T-helper 1 cell (primary cell): ENCODE data around the gene ELOB.
"Not testable (repeated sequence)": the region's sequence is repeated elsewhere in the genome, so short reads cannot be mapped to it uniquely, and the experiment has no call there.

Experiments
- DNase-seq, 5 donors: peaks; one replicate each; pipeline ENCODE4 v3.0.0-alpha.2; 2012 to 2020

Gene ELOB

DNA sequence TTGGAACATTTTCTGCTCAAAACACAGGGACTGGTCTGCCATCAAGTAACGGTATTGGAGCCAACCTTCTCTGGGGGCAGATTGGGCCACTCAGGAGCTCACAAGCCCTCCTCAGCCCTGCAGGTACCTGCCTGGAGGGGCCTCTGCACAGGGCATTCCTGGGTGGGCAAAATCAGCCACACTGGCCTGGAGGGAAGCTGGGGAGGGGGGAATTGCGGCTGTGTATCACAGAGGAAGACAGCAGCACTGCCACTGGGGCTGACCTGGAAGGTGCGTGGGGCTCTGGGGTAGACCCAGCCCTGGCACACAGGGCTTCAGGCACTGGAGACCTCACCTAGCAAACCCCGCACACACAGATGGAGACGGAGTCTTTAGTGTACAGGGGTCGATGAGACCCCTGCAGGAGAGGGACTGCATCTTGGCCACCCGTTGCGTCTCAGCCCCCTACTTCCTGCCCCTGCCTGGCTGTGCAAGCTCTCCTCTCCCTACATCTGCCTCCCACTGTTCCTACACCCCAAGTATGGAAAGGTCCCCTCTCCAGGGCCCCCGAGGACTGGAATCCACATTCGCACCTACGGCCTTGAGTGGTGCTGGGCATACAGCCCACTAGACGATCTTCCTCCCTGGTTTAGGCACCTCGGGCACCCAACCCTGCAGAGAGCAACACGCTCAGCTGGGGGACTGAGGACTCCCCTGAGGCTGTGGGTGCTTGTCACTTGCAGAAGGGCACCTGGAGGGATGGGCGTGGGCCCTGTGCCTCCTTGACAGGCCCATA, 31.8 kb downstream of the ELOB start:
- DNase-seq: no peak

DNA sequence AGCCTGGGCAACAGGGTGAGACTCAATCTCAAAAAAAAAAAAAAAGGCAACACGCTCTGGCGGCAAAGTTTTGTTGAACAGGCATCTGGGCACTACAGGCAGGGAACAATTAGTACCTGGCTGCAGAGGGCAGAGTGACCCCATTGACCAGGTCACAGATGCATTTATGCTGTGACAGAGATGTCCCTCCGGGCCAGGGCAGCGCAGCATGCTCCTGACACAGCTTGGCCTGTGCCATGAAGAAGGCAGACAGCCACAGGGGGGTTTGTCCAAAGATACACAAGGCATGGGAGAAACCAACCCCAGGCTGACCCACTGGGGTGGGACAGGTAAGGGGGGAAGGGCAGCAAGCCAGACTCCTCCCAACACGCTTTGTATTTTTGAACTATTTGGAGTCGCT, 32.4 kb downstream of the ELOB start:
- DNase-seq: no peak

DNA sequence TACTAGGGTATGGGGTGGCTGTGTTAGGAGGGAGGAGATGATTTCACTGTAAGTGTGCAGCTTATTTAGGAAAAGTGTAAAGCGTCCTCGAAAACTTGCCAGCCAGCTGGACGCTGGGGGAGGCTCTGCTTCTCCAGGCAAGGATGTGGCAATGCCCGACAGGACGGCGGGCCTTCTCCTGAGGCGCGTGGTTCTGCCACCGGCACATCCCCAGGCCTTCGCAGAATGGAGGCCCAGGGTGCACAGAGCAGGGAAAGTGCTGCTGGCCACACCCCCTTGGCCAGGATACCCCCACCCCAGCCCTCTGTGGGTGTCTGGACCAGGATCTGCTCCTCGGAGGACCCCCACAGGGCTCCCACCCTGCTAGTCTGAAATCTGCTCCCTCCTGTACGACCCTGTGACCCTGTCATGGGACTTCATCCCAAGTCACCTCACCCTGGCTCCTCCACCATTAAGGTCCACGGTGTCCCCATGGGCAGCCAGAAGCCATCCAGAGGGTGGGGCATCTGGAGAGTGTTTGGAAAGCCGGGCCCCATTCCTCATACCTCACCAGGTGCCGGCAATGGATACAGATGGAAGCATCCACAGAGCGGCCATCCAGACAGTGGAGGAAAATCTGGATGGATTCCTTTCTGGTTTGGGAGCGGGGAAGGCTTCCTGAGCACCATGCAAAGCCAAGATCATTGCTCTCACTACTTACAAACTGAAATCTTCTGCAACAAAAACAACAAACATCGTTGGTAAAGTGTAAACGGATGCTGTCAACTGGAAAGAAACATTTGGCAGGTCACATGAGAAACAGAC, 33.9 kb downstream of the ELOB start:
- DNase-seq: no peak

DNA sequence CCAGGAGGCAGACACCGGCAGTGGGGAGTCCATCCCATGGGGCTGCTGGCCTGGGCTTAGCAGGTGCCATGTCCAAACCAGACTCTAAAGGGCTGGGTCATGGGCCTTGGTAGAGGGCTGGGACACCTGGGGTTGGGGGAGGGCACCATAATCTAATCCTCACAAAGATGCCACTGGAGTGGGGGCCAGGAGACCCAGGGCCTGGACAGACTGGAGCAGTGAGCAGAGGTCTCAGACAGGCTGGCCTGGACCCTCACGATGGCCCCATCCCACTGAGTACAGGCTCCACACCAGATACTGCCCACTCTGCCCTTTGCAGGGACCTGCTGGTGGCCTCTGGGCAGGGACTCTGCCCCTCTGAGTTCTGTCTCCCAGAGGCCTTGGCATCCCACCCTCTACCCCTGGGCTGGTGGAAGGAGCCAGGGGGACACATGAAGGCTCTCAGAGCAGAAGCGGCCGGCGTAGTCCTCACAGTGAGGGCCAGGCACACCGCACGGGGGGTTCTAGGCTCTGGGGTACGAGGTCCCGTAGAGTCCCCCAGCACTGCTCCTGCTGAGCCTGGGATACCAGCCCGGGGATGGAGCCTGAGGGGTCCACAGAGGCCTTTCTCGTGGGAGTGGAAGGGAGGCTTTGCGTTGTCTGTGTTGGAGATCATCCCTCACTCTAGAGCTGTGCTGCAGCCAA, 34.6 kb downstream of the ELOB start:
- DNase-seq: no peak

DNA sequence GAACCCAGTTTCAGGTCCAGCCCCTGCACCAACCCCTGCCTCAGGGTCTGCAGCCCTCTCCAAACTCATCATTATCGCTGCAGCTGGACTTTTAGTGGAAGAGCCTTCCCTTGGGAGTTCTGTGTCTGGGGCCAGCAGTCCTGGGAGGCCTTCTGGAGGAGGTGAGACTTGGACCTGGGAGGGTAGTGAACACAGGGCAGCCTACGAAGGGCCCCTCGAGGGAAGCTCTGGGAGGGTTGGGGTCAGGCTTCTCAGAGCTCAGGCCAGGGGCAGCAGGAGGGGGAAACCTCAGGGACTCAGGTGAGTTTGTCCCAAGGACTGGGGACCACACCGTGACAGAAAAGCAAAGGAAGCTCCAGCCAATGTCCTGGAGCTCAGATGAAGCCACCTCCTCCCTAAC, 35.9 kb downstream of the ELOB start:
- DNase-seq: no peak

DNA sequence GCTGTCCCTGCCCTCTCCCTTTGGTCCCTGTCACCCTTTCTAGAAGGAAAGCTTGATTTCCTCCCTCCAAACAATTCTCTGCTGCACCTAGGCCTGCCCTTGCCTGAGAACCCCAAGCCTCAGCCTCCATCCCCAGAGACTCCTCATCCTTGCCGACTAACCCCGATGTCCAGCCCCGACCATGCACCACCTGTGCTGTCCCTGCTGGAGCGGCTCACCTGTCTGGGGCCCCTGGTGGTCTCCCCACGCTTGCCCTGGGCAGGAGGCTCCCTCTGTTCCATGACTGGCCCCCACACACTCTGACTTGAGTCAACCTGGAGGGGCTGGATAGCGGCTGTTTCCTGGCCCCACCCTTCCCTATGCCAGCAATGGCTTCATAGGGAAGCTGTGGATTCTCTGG, 36.6 kb downstream of the ELOB start:
- no peak for DNase-seq

DNA sequence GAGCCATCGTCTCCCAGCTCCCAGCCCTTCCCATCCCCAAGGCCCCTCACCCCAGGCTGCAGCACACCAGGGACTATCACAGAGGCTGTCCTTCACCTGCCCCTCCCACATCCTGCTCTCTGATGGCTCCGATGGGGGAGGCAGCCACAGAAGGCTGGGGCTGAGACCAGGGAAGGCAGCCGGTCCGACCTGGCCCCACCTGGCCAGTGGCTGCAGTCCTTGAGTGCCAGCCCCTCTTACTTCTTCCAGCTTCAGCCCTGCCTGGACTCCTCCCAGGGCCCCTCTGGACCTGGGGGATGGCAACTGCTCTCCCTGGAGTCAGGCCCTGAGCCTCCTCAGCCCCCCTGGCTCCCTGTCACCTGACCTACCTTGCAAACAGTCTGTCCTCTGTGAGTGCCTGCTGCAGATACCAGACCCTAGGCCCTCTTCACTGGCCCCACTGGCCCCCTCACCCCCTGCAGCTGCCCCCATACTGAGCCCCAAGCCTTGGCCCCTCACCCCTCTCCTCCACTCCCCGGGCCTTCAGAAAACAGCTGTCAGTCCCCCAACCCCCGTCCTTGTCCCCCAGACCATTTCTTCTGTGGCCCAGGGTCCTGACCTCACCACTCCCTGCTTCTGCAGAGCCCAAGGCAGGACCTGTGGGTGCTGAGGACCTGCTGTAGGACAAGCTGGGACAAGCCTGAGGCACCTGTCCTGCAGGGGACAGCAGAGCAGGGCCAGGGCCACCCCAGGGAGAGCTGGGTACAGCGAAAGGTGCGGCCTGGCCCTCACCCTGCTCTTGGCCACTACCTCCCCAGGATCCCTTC, 37.3 kb downstream of the ELOB start:
- no peak for DNase-seq

DNA sequence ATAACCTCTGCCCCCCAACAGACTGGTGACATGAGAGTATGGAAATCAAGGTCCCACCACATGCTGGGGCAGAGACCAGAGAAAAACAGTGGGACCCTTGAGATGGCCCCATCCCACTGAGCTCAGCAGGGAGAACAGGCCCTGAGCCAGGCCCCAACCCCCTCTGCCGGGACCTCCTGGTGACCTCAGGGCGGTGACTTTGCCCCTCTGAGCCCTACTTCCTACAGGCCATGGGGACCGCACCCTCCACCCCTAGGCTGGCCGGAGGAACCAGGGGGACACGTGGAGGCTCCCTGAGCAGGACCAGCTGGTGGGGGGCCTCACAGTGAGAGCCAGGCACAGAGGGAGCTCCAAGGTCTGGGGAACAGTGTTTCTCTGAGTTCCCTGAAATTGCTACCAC, 38.5 kb downstream of the ELOB start:
- DNase-seq: no peak

DNA sequence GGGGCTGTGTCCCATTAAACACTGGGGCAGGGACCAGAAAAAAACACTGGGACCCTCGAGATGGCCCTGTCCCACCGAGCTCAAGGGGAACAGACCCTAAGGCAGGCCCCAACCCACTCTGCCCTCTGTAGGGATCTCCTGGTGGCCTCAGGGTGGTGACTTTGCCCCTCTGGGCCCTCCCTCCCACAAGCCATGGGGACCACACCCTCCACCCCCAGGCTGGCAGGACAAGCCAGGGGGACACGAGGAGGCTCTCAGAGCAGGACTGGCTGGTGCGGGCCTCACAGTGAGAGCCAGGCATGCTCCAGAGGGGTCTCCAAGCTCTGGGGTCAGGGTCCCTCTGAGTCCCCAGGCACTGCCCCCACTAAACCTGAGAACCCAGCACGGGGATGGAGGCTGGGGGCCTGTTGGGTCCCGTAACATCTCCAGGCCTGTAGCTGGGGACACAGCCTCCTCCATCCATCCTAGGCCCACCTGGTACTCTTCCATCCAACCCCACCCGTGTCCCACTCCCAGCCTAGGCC, 39.1 kb downstream of the ELOB start:
- no peak for DNase-seq

DNA sequence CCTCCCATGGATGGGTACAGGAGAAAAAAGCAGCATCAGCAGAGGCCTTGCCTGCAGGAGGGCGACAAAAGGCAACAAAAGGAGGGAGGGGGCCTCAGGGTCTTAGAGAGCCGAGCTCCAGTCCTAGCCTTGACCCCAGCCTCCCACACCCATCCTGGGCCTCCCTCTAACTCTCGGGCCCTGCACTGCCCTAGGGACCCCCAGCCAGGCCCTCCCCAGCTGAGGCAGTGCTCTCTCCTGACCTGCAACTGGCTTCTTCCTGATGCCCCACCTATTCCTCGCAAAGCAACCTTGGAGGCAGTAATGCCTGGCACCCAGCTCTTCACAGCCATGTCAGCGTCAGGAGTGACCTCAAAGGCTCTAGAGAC, 39.9 kb downstream of the ELOB start:
- DNase-seq: no peak

DNA sequence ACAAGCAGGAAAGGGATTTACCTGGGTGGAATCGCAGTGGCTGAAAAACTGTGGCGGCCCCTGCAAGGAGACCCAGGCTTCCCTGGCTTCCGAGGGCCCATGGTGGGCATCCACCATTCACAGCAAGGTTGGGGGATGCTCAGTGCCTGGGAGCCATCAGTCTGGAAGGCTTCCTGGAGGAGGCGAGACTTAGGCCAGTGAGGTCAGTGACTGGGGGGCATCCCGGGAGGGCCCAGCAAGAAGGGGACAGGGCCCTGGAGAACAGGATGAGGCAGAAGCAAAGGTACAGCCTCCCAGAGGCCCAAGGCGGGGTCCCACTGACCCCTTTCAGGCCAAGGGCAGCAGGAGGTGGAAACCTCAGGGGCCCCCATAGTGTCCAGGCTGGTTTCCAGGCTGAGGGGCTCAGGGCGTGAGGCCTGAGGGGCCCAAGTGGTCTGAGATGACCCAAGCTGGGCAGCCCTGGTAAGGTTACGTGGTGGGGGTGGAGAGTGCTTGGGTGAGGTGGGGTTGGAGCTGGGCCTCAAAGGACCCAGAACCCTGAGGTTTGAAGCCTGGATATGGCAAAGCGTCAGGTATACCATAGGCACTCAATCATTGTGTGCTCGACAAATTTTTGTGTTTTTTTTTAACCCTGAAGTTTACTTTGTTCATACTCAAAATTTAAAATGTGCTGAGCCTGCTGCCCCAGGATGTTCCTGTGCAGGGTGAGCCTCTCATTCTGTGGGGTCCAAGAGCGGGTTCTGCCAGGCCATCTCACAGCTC, 40.4 kb downstream of the ELOB start:
- no peak for DNase-seq

DNA sequence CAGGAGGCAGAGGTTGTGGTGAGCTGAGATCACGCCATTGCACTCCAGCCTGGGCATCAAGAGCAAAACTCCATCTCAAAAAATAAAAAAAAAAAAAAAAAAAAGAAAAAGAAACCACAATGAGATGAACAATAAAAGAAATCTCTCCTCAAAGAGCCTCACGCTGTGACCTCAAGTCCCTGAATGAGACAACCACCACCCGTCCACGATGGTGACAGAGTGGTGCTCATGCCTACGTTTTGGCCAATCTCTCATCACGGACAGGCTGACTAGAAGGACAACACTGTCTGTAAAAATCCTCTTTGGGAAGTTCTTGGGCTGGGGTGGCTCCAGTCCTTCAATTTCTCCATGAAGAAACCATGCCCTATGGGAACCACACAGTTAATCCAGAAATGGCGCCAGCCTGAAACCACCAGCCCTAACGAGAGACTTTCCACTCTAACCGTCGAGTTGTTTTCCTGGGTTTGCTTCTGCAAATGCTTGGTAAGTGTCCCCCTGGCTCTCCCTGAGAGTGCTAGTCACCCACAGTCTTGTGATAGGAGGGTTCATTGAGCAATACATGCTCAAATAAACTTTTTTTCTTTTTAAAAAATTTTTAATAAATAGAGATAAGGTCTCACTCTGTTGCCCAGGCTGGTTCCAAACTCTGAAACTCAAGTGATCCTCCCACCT, 42.1 kb downstream of the ELOB start:
- no peak for DNase-seq

DNA sequence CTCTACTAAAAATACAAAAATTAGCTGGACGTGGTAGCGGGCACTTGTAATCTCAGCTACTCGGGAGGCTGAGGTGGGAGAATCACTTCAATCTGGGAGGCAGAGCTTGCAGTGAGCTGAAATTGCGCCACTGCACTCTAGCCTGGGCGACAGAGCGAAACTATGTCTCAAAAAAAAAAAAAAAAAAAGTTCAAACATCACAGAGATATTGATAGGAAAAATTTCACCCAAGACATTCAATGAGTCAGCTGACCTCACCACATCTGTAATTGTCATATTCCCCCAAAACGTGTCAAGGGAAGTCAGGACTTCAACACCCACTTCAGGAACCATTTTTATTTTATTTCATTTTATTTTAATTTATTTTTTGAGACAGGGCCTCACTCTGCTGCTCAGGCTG, 49.0 kb downstream of the ELOB start:
- no peak for DNase-seq

DNA sequence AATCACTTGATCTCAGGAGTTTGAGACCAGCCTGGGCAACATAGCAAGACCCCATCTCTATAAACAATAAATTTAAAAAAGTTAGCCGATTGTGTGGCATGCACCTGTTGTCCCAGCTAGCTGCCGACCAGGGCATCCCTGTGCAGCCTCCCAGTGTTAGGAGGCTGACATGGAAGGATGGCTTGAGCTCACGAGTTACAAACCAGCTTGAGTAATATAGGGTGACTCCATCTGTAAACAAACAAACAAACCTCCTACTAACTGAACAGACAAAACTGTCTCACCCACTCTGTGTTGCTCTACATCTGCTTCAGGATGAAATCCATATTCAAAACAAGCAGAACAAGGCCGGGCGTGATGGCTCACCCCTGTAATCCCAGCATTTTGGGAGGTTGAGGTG, 50.2 kb downstream of the ELOB start:
- no peak for DNase-seq

DNA sequence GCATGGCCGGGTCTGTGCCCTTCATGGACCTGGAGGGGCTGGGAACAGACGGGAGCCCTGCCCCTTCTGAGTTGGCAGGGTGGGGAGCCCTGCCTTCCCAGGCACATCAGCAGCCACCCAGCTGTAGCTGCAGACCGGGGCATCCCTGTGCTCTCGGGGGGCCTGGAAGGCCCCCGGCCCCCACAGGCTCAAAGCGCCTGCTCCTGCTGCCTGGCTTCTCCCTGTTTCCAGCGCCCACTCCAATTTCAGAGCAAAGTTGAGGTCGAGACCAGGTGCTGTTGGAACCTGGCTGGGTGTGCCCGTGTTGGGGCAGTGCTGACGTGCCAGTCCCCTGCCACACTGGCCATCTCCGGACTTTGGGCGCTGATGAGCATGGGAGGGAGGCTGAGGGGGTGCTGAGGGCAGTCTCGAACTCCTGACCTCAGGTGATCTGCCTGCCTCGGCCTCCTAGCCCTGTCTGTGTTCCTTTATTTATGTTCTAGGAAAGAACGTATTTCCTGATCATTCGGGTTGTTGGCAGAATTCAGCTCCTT, 52.2 kb downstream of the ELOB start:
- DNase-seq: no peak

DNA sequence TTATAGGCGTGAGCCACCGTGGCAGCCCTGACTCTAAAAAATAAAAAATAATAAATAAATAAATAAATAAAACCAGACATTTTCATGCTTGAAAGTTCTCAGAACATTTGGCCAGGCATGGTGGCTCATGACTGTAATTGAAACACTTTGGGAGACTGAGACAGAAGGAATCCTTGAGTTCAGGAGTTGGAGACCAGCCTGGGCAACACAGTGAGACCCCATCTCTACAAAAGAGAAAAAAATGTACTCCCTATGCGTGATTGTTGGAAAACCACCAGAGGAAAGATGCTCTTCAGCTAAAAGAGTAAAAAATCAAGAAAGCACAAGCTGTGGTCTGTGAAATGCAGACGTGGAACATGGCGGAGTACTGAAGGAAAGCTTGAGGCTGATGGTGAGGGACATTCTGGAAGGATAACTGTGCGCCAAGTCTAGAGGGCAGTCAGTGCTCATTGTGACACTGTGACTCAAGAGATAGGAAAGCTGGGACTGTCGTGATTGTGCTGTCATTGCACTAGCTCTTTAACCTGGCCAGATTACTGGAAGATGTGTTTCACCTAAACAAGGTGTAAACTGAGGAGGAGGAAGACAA, 52.9 kb downstream of the ELOB start:
- DNase-seq: no peak

DNA sequence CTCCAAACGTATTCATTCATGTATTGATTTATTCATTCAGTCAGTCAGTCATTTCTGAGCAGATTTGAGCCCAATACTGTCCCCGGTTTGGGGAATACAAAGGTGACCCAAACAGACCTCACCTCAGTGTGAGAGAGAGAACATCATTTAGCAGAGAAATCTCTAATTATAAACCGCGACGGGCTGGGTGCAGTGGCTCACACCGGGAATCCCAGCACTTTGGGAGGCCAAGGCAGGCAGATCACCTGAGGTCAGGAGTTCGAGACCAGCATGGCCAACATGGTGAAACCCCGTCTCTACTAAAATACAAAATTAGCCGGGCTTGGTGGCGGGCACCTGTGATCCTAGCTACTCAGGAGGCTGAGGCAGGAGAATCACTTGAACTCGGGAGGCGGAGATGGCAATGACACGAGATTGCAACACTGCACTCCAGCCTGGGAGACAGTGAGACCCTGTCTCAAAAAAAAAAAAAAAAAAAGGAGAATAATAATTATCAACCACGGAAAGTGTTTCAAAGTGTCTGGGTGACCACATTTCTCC, 55.4 kb downstream of the ELOB start:
- DNase-seq: not testable (repeated sequence)
